Measurements from ENCODE around the gene RECK. TPM values are rescaled to one million over a fixed set of nuclear protein-coding genes. Genes with fewer than 3 reads are reported as not detected.

Gene RECK
- total RNA-seq, 1 experiment from 2014 or later = 10.3 TPM

DNA sequence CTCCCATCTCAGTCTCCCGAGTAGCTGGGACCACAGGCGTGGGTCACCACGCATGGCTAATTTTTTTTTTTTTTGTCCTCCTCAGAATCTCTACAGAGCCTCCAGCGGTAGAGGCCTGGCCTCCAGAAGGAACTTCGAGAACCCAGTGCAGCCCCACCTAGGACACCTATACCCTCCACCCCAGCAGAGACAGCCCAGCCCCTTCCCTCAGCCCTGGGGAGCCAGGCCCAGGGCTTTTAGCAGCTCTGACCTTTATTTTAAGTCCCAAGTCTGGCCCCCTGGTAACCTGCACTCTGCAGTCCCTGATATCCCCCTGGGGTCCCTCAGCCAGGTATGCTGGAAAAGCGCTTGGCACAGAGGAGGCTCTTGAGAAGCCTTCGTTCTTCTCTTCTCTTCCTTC lies 105.0 kb downstream of the RECK start:
- H3K9me3 ChIP-seq (ENCODE audit: control insufficient read depth, low read depth, low read length) = no peaks in the 10 kb centered on the region
- Mint-ChIP-seq H3K9me3 (peaks cover 13 to 14% of the 10 kb centered on the region in 2 experiments), H3K4me1 (peaks cover 10 to 18% of the 10 kb centered on the region in 2 experiments), H3K36me3 (ENCODE audit: insufficient read depth in 1 of 3, low read depth in 3 of 3) (peaks cover 9 to 15% (median 14%) of the 10 kb centered on the region in 3 experiments; a peak in 6 of 7 replicates), H3K27ac (no peak overlapping the region), H3K27me3 (ENCODE audit: low read depth) (peaks cover 67% of the 10 kb centered on the region), H3K4me3 (no peak overlapping the region)
- no peak overlapping the region for H3K27ac ChIP-seq (ENCODE audit: insufficient read length, low read depth, low read length)
- H3K14ac ChIP-seq (ENCODE audit: insufficient read depth, low read length) = no peak overlapping the region
- H2AK5ac ChIP-seq (ENCODE audit: insufficient read length, low read length) = no peak overlapping the region
- no peak overlapping the region for H2BK12ac ChIP-seq (ENCODE audit: insufficient read length, low read depth, low read length)
- H4K5ac ChIP-seq (ENCODE audit: insufficient read length, low read depth, low read length) = no peak overlapping the region
- DNase-seq = no peak
- no peak overlapping the region for H3T11ph ChIP-seq (ENCODE audit: low read length)
- H2AFZ ChIP-seq (ENCODE audit: low read length) = no peak overlapping the region
- H4K8ac ChIP-seq (replicated peaks; ENCODE audit: insufficient read length, low read depth, low read length) = no peak overlapping the region
- no peak overlapping the region for H2BK15ac ChIP-seq (ENCODE audit: low read depth, low read length)
- H3K79me2 ChIP-seq (ENCODE audit: insufficient read depth, low read length) = no peaks in the 10 kb centered on the region
- no peak overlapping the region for H2BK20ac ChIP-seq (ENCODE audit: low read depth, low read length, poor library complexity, severe bottlenecking)
- H3K23ac ChIP-seq (ENCODE audit: insufficient read length, low read depth, low read length) = no peak overlapping the region
- no peaks in the 10 kb centered on the region for H3K79me1 ChIP-seq (ENCODE audit: insufficient read depth, low read depth, low read length, poor library complexity, severe bottlenecking)
- H3K4me1 ChIP-seq (ENCODE audit: insufficient read depth, low read length) = no peaks in the 10 kb centered on the region
- H3K4ac ChIP-seq (ENCODE audit: low read depth, low read length) = no peak overlapping the region
- no peak overlapping the region for H2BK120ac ChIP-seq (ENCODE audit: low read depth, low read length, poor library complexity, severe bottlenecking)
- H3K9ac ChIP-seq (ENCODE audit: extremely low read depth, insufficient read length, low read length) = no peak overlapping the region
- H3K18ac ChIP-seq (ENCODE audit: insufficient read length, low read depth, low read length) = no peak overlapping the region
- H2BK5ac ChIP-seq (ENCODE audit: insufficient read length, low read length) = no peak overlapping the region
- H3K4me2 ChIP-seq (ENCODE audit: insufficient read depth, insufficient read length, low read length) = no peak overlapping the region
- no peak for TF ChIP-seq CTCF (conservative IDR thresholded peaks at IDR 0.05)
- no peaks in the 10 kb centered on the region for H4K20me1 ChIP-seq (ENCODE audit: control insufficient read depth, insufficient read depth, insufficient read length)
- H4K91ac ChIP-seq (ENCODE audit: insufficient read length, low read depth, low read length) = no peak overlapping the region
- peaks cover 20% of the 10 kb centered on the region for H3K27me3 ChIP-seq (ENCODE audit: insufficient read depth, low read length)
- no peak overlapping the region for H3K56ac ChIP-seq (ENCODE audit: insufficient read length, low read depth, low read length)
- WGBS (ENCODE audit: extremely low coverage, insufficient read length, low lambda C conversion rate) = no CpG with 5 or more reads among the region's 7 CpGs
- peaks cover 6% of the 10 kb centered on the region for H3K23me2 ChIP-seq (ENCODE audit: insufficient read length, low read depth, low read length, poor library complexity, severe bottlenecking)

Measured in H9 (cell line).